GM23338 (cell line): ENCODE measurements around the gene TRPM3. TPM values are rescaled to one million over a fixed set of nuclear protein-coding genes. Genes with fewer than 3 reads are reported as not detected.

Experiments used
- ATAC-seq: fragments of 200-7000 bp; cut with Tn5 transposase; 3 replicates; pipeline ENCODE4 v1.9.1; 2020
- DNase-seq: peaks from one replicate; pipeline ENCODE4 v3.0.0-alpha.2; 2015; ENCODE audit warnings: low spot score
- H2AFZ ChIP-seq: fragments of 200-600 bp; sonication (generic); 2 replicates; pipeline ENCODE4 v1.8.0; 2016; ENCODE audit warnings: antibody characterized with exemption, mild to moderate bottlenecking, moderate library complexity
- H3F3A ChIP-seq: fragments of 200-600 bp; sonication (generic); replicated peaks from 2 replicates; pipeline ENCODE4 v1.8.0; 2017; ENCODE audit warnings: antibody characterized with exemption, mixed run types, low read depth
- H3K27ac ChIP-seq: fragments of 200-600 bp; sonication (generic); 2 replicates; pipeline ENCODE4 v1.6.1; 2016; ENCODE audit warnings: low read depth
- H3K27me3 ChIP-seq: fragments of 200-600 bp; sonication (generic); 2 replicates; pipeline ENCODE4 v1.8.0; 2016; ENCODE audit warnings: mild to moderate bottlenecking, mixed run types, moderate library complexity; ENCODE audit not compliant: insufficient read depth
- H3K36me3 ChIP-seq: fragments of 200-600 bp; sonication (generic); 2 replicates; pipeline ENCODE4 v1.8.0; 2016; ENCODE audit warnings: mild to moderate bottlenecking; ENCODE audit not compliant: insufficient read depth
- H3K4me1 ChIP-seq: fragments of 200-600 bp; sonication (generic); 2 replicates; pipeline ENCODE4 v1.8.0; 2016; ENCODE audit warnings: mild to moderate bottlenecking, moderate library complexity; ENCODE audit not compliant: insufficient read depth
- H3K4me2 ChIP-seq: fragments of 200-600 bp; sonication (generic); 2 replicates; pipeline ENCODE4 v1.7.1; 2017; ENCODE audit warnings: mixed run types
- H3K4me3 ChIP-seq: fragments of 200-600 bp; sonication (generic); 2 replicates; pipeline ENCODE4 v1.6.1; 2016; ENCODE audit warnings: mixed run types
- H3K79me2 ChIP-seq: fragments of 200-600 bp; sonication (generic); replicated peaks from 2 replicates; pipeline ENCODE4 v1.8.0; 2017; ENCODE audit warnings: mild to moderate bottlenecking; ENCODE audit not compliant: insufficient read depth
- H3K9me2 ChIP-seq: fragments of 200-600 bp; sonication (generic); 2 replicates; pipeline ENCODE4 v1.8.0; 2017; ENCODE audit not compliant: insufficient read depth
- H4K20me1 ChIP-seq: fragments of 200-600 bp; sonication (generic); replicated peaks from 2 replicates; pipeline ENCODE4 v1.8.0; 2017; ENCODE audit warnings: mild to moderate bottlenecking; ENCODE audit not compliant: insufficient read depth
- H3K27ac Mint-ChIP-seq: 2 replicates; pipeline ENCODE4 v1.8.0; 2020; ENCODE audit warnings: inconsistent platforms, mild to moderate bottlenecking, moderate library complexity, mixed read lengths
- H3K27me3 Mint-ChIP-seq: 3 replicates; pipeline ENCODE4 v1.8.0; 2022; ENCODE audit warnings: low read depth, mild to moderate bottlenecking, moderate library complexity, mixed read lengths, inconsistent platforms; ENCODE audit not compliant: insufficient read depth, poor library complexity
- H3K36me3 Mint-ChIP-seq: 3 replicates; pipeline ENCODE4 v1.8.0; 2021; ENCODE audit warnings: low read depth, mild to moderate bottlenecking, inconsistent platforms, moderate library complexity, mixed read lengths
- H3K4me1 Mint-ChIP-seq: 3 replicates; pipeline ENCODE4 v1.8.0; 2020; ENCODE audit warnings: mild to moderate bottlenecking, inconsistent platforms, mixed read lengths
- H3K4me3 Mint-ChIP-seq: 3 replicates; pipeline ENCODE4 v1.8.0; 2021; ENCODE audit warnings: moderate library complexity, mild to moderate bottlenecking, inconsistent platforms, mixed read lengths
- H3K9me3 Mint-ChIP-seq: 3 replicates; pipeline ENCODE4 v1.8.0; 2020; ENCODE audit warnings: moderate library complexity, mild to moderate bottlenecking, inconsistent platforms, mixed read lengths
- EZH2phosphoT487 ChIP-seq: fragments of 200-600 bp; sonication (generic); IDR thresholded peaks from one replicate; pipeline ENCODE4 v1.8.1; 2018; ENCODE audit warnings: antibody characterized with exemption; ENCODE audit not compliant: unreplicated experiment
- POLR2AphosphoS5 ChIP-seq: IDR thresholded peaks from 2 replicates; pipeline ENCODE4 v1.6.1; 2016; ENCODE audit warnings: antibody characterized with exemption, low read depth
- ZNF114 ChIP-seq: fragments of 250-450 bp; sonication (Bioruptor Pico); IDR thresholded peaks from 2 replicates; pipeline ENCODE4 v1.5.0; 2020; ENCODE audit warnings: mild to moderate bottlenecking, moderate library complexity
- ZNF331 ChIP-seq: fragments of 250-450 bp; sonication (Bioruptor Pico); IDR thresholded peaks from 2 replicates; pipeline ENCODE4 v1.5.0; 2020; ENCODE audit warnings: low read depth, mild to moderate bottlenecking, moderate library complexity
- polyA plus RNA-seq: library from polyadenylated mRNA; unstranded; fragments of >200 nt; fragmentation: Nextera tagmentation; extraction: Ambion mirVana; gene quantifications from 2 replicates; pipeline ENCODE4 v1.2.1, GENCODE V29; 2016
- total RNA-seq: library from RNA; depleted of rRNA; stranded (reverse); fragments of >200 nt; shearing (Covaris generic); gene quantifications from 2 replicates; pipeline ENCODE4 v1.2.3, GENCODE V29; 2014
- TF ChIP-seq, protein P1 (sequence below): fragments of 250-450 bp; sonication (Bioruptor Pico); IDR thresholded peaks from 2 replicates; pipeline ENCODE4 v1.5.0; 2020; ENCODE audit warnings: mild to moderate bottlenecking, moderate library complexity

TRPM3 gene
- total and polyA plus RNA-seq, 2 experiments from 2014 or later: 2.8 to 8.2 TPM

DNA sequence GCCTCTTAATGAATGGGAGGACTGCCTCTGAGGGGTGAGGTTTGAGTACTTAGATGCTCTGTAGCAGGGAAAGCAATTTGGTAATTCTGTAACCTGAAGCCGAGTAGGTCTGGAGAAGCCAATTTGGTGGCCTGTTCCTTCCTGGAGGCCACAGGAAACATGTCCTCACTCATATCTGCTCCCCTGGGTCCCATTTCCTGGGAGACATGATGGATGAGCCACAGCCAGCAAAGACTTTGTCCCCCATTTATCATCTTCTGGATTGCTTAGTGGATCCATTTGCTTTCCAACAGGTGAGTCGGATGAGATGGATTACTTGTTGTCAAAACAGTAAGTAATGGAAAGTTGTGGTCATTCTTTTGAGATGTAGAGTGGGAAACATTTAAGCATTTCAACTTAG is 607.1 kb downstream of the TRPM3 start:
- peaks cover 6% of the 10 kb centered on the region; the same call in 1 of the 3 replicates for H3K4me1 Mint-ChIP-seq
- peaks cover 4% of the 10 kb centered on the region; the same call in 2 of the 3 replicates for H3K36me3 Mint-ChIP-seq
- DNase-seq (no peak), ATAC-seq (no peak)
- no peak overlapping the region for H3K4me3 Mint-ChIP-seq
- no peaks in the 10 kb centered on the region for H3F3A ChIP-seq
- no peak overlapping the region for H3K27ac Mint-ChIP-seq
- H3K36me3 ChIP-seq: no peaks in the 10 kb centered on the region
- H3K9me2 ChIP-seq: no peaks in the 10 kb centered on the region
- no peak overlapping the region for H3K4me3 ChIP-seq
- no peaks in the 10 kb centered on the region for H3K27me3 ChIP-seq
- H3K27ac ChIP-seq: no peak overlapping the region
- H3K79me2 ChIP-seq: no peaks in the 10 kb centered on the region
- H4K20me1 ChIP-seq: no peaks in the 10 kb centered on the region
- no peak overlapping the region for H3K4me2 ChIP-seq
- no peaks in the 10 kb centered on the region for H3K27me3 Mint-ChIP-seq
- no peaks in the 10 kb centered on the region for H3K4me1 ChIP-seq
- no peak for TF ChIP-seq EZH2phosphoT487
- no peak for TF ChIP-seq ZNF331
- TF ChIP-seq, protein P1, sequence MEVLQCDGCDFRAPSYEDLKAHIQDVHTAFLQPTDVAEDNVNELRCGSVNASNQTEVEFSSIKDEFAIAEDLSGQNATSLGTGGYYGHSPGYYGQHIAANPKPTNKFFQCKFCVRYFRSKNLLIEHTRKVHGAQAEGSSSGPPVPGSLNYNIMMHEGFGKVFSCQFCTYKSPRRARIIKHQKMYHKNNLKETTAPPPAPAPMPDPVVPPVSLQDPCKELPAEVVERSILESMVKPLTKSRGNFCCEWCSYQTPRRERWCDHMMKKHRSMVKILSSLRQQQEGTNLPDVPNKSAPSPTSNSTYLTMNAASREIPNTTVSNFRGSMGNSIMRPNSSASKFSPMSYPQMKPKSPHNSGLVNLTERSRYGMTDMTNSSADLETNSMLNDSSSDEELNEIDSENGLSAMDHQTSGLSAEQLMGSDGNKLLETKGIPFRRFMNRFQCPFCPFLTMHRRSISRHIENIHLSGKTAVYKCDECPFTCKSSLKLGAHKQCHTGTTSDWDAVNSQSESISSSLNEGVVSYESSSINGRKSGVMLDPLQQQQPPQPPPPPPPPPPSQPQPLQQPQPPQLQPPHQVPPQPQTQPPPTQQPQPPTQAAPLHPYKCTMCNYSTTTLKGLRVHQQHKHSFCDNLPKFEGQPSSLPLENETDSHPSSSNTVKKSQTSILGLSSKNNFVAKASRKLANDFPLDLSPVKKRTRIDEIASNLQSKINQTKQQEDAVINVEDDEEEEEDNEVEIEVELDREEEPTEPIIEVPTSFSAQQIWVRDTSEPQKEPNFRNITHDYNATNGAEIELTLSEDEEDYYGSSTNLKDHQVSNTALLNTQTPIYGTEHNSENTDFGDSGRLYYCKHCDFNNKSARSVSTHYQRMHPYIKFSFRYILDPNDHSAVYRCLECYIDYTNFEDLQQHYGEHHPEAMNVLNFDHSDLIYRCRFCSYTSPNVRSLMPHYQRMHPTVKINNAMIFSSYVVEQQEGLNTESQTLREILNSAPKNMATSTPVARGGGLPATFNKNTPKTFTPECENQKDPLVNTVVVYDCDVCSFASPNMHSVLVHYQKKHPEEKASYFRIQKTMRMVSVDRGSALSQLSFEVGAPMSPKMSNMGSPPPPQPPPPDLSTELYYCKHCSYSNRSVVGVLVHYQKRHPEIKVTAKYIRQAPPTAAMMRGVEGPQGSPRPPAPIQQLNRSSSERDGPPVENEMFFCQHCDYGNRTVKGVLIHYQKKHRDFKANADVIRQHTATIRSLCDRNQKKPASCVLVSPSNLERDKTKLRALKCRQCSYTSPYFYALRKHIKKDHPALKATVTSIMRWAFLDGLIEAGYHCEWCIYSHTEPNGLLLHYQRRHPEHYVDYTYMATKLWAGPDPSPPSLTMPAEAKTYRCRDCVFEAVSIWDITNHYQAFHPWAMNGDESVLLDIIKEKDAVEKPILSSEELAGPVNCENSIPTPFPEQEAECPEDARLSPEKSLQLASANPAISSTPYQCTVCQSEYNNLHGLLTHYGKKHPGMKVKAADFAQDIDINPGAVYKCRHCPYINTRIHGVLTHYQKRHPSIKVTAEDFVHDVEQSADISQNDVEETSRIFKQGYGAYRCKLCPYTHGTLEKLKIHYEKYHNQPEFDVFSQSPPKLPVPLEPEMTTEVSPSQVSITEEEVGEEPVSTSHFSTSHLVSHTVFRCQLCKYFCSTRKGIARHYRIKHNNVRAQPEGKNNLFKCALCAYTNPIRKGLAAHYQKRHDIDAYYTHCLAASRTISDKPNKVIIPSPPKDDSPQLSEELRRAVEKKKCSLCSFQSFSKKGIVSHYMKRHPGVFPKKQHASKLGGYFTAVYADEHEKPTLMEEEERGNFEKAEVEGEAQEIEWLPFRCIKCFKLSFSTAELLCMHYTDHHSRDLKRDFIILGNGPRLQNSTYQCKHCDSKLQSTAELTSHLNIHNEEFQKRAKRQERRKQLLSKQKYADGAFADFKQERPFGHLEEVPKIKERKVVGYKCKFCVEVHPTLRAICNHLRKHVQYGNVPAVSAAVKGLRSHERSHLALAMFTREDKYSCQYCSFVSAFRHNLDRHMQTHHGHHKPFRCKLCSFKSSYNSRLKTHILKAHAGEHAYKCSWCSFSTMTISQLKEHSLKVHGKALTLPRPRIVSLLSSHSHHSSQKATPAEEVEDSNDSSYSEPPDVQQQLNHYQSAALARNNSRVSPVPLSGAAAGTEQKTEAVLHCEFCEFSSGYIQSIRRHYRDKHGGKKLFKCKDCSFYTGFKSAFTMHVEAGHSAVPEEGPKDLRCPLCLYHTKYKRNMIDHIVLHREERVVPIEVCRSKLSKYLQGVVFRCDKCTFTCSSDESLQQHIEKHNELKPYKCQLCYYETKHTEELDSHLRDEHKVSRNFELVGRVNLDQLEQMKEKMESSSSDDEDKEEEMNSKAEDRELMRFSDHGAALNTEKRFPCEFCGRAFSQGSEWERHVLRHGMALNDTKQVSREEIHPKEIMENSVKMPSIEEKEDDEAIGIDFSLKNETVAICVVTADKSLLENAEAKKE (CRISPR knock-in tag): no peak
- H2AFZ ChIP-seq: no peak overlapping the region
- peaks cover 6% of the 10 kb centered on the region; the same call in 2 of the 3 replicates for H3K9me3 Mint-ChIP-seq

DNA sequence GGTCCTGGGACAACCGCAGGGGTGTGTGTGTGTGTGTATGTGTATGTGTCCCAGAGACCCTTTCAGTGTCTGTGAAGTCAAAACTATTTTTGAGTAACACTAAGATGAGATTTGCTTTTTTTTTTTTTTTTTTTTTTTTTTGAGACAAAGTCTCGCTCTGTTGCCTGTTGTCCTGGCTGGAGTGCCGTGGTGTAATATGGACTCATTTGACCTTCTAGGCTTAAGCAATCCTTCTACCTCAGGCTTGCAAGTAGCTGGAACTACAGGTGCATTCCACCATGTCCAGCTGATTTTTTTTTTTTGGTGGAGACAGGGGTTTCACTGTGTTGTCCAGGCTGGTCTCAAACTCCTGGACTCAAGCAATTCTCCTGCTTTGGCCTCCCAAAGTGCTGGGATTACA is 609.6 kb downstream of the TRPM3 start:
- Mint-ChIP-seq H3K27ac (no peak overlapping the region), H3K4me1 (0 out of 3 replicates have a peak, but pooled peaks cover 2% of the 10 kb centered on the region), H3K9me3 (peaks cover 6% of the 10 kb centered on the region; the same call in 2 of the 3 replicates), H3K4me3 (no peak overlapping the region), H3K27me3 (no peaks in the 10 kb centered on the region), H3K36me3 (peaks cover 4% of the 10 kb centered on the region; the same call in 2 of the 3 replicates)
- Histone ChIP-seq H3K4me1 (no peaks in the 10 kb centered on the region), H3K4me2 (no peak overlapping the region), H3K4me3 (no peak overlapping the region), H4K20me1 (no peaks in the 10 kb centered on the region), H3K27me3 (no peaks in the 10 kb centered on the region), H3K9me2 (no peaks in the 10 kb centered on the region), H3K36me3 (no peaks in the 10 kb centered on the region), H3K27ac (no peak overlapping the region), H3K79me2 (no peaks in the 10 kb centered on the region), H2AFZ (no peak overlapping the region), H3F3A (no peaks in the 10 kb centered on the region)
- no peak for TF ChIP-seq ZNF114 (CRISPR knock-in tag)
- no peak for TF ChIP-seq POLR2AphosphoS5
- DNase-seq (no peak), ATAC-seq (no peak)
